HEK293T (cell line): ENCODE measurements around the gene TACR3.
"Not testable (repeated sequence)": the region's sequence is repeated elsewhere in the genome, so short reads cannot be mapped to it uniquely, and the experiment has no call there.

Experiments
- CTCF ChIA-PET: fragments of 350-600 bp; formaldehyde crosslinking; extraction: SDS; loops from one replicate; lab custom pipeline; 2021; ENCODE audit warnings: antibody characterized with exemption, inconsistent platforms; lab: Yijun Ruan, JAX
- POLR2A ChIA-PET: fragments of 350-600 bp; formaldehyde crosslinking; extraction: SDS; loops from one replicate; lab custom pipeline; 2020; ENCODE audit warnings: antibody characterized with exemption, inconsistent platforms; lab: Yijun Ruan, JAX
- DNase-seq: peaks from one replicate; pipeline ENCODE4 v3.0.0; 2012; ENCODE audit warnings: mixed read lengths; ENCODE audit errors: extremely low spot score
- BHLHE40 ChIP-seq: fragments of 450-650 bp; IDR thresholded peaks from 2 replicates; pipeline ENCODE4 v1.6.1; 2016; ENCODE audit warnings: mild to moderate bottlenecking, moderate library complexity, borderline replicate concordance
- CTBP1 ChIP-seq: fragments of 450-650 bp; IDR thresholded peaks from 2 replicates; pipeline ENCODE4 v1.6.1; 2016; ENCODE audit warnings: borderline replicate concordance
- ELF4 ChIP-seq: fragments of 450-650 bp; IDR thresholded peaks from 2 replicates; pipeline ENCODE4 v1.6.1; 2017; ENCODE audit warnings: antibody characterized with exemption
- FOXA1 ChIP-seq: fragments of 450-650 bp; IDR thresholded peaks from 2 replicates; pipeline ENCODE4 v1.6.1; 2016; ENCODE audit warnings: mild to moderate bottlenecking
- FOXK2 ChIP-seq: fragments of 450-650 bp; IDR thresholded peaks from 2 replicates; pipeline ENCODE4 v1.6.1; 2016; ENCODE audit warnings: mild to moderate bottlenecking
- FOXM1 ChIP-seq: fragments of 450-650 bp; IDR thresholded peaks from 2 replicates; pipeline ENCODE4 v1.6.1; 2017; ENCODE audit warnings: mild to moderate bottlenecking, borderline replicate concordance
- HDGF ChIP-seq: fragments of 450-650 bp; IDR thresholded peaks from 2 replicates; pipeline ENCODE4 v1.6.1; 2017; ENCODE audit warnings: antibody characterized with exemption, borderline replicate concordance
- L3MBTL2 ChIP-seq: fragments of 450-650 bp; conservative IDR thresholded peaks from 2 replicates; pipeline ENCODE4 v1.6.1; 2016; ENCODE audit warnings: mild to moderate bottlenecking
- LEF1 ChIP-seq: fragments of 450-650 bp; IDR thresholded peaks from 2 replicates; pipeline ENCODE4 v1.6.1; 2017; ENCODE audit warnings: mild to moderate bottlenecking, borderline replicate concordance
- NFRKB ChIP-seq: fragments of 450-650 bp; IDR thresholded peaks from 2 replicates; pipeline ENCODE4 v1.6.1; 2016; ENCODE audit warnings: mild to moderate bottlenecking, moderate library complexity
- SP1 ChIP-seq: fragments of 450-650 bp; IDR thresholded peaks from 2 replicates; pipeline ENCODE4 v1.6.1; 2017
- SUZ12 ChIP-seq: fragments of 450-650 bp; IDR thresholded peaks from 2 replicates; pipeline ENCODE4 v1.6.1; 2016; ENCODE audit warnings: mild to moderate bottlenecking
- TARDBP ChIP-seq: fragments of 450-650 bp; IDR thresholded peaks from 2 replicates; pipeline ENCODE4 v1.6.1; 2016
- ZNF384 ChIP-seq: fragments of 450-650 bp; IDR thresholded peaks from 2 replicates; pipeline ENCODE4 v1.6.1; 2016

The TACR3 gene

GRCh38 chr4:103567591-103567990, 152.2 kb downstream of the TACR3 start:
- CTCF ChIA-PET = no interaction called here
- TF ChIP-seq SP1 (no peak), L3MBTL2 (no peak), LEF1 (no peak), ZNF384 (no peak), CTBP1 (no peak), ELF4 (no peak), FOXM1 (no peak), FOXK2 (no peak), BHLHE40 (no peak), TARDBP (no peak), SUZ12 (no peak), FOXA1 (no peak), HDGF (no peak), NFRKB (no peak)
- DNase-seq = no peak
- POLR2A ChIA-PET = no interaction called here

DNA sequence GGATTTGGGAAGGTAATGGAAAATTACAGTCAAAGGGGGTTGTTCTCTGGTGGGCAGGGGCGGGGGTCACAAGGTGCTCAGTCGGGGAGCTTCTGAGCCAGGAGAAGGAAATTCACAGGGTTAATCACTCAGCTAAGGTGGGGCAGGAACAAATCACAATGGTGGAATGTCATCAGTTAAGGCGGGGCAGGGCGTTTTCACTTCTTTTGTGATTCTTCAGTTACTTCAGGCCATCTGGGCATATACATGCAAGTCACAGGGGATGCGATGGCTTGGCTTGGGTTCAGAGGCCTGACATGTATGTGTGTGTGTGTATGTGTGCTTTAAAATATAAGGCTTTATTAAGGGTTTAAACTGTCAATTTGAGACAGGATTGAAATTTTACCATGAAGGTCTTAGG, 160.6 kb downstream of the TACR3 start:
- POLR2A ChIA-PET, CTCF ChIA-PET, DNase-seq: not testable (repeated sequence)
